H9 (cell line): ENCODE measurements around the gene MEG3. TPM values are rescaled to one million over a fixed set of nuclear protein-coding genes. Genes with fewer than 3 reads are reported as not detected.
"Not testable (repeated sequence)": the region's sequence is repeated elsewhere in the genome, so short reads cannot be mapped to it uniquely, and the experiment has no call there.

Source experiments
- DNase-seq: peaks from one replicate; pipeline ENCODE4 v3.0.0-alpha.2; 2017
- H2AFZ ChIP-seq: one replicate; pipeline ENCODE4 v1.6.1; 2013; ENCODE audit warnings: mild to moderate bottlenecking, low read length, control low read depth, moderate library complexity
- H2AK5ac ChIP-seq: 2 replicates; pipeline ENCODE4 v1.6.1; 2013; ENCODE audit warnings: low read length, control low read depth, mixed read lengths; ENCODE audit not compliant: insufficient read length
- H2BK120ac ChIP-seq: one replicate; pipeline ENCODE4 v1.6.1; 2013; ENCODE audit warnings: low read depth, mild to moderate bottlenecking, low read length, control low read depth, inconsistent platforms; ENCODE audit not compliant: poor library complexity, severe bottlenecking
- H2BK12ac ChIP-seq: 2 replicates; pipeline ENCODE4 v1.6.1; 2013; ENCODE audit warnings: low read length, control low read depth, mixed read lengths, low read depth; ENCODE audit not compliant: insufficient read length
- H2BK15ac ChIP-seq: 2 replicates; pipeline ENCODE4 v1.6.1; 2013; ENCODE audit warnings: low read depth, low read length, control low read depth
- H2BK20ac ChIP-seq: one replicate; pipeline ENCODE4 v1.6.1; 2013; ENCODE audit warnings: low read depth, mild to moderate bottlenecking, low read length, control low read depth, inconsistent platforms; ENCODE audit not compliant: poor library complexity, severe bottlenecking
- H2BK5ac ChIP-seq: 2 replicates; pipeline ENCODE4 v1.6.1; 2013; ENCODE audit warnings: low read length, control low read depth, mixed read lengths; ENCODE audit not compliant: insufficient read length
- H3K14ac ChIP-seq: 2 replicates; pipeline ENCODE4 v1.6.1; 2013; ENCODE audit warnings: low read length, control low read depth; ENCODE audit not compliant: insufficient read depth
- H3K18ac ChIP-seq: 2 replicates; pipeline ENCODE4 v1.6.1; 2013; ENCODE audit warnings: low read depth, mild to moderate bottlenecking, mixed read lengths, low read length, control low read depth; ENCODE audit not compliant: insufficient read length
- H3K23ac ChIP-seq: 2 replicates; pipeline ENCODE4 v1.6.1; 2013; ENCODE audit warnings: low read length, control low read depth, mixed read lengths, low read depth; ENCODE audit not compliant: insufficient read length
- H3K23me2 ChIP-seq: 2 replicates; pipeline ENCODE4 v1.6.1; 2013; ENCODE audit warnings: low read depth, mild to moderate bottlenecking, mixed read lengths, low read length, control low read depth; ENCODE audit not compliant: insufficient read length, poor library complexity, severe bottlenecking
- H3K27ac ChIP-seq: 2 replicates; pipeline ENCODE4 v1.5.1; 2013; ENCODE audit warnings: low read length, control low read depth, mixed read lengths, low read depth; ENCODE audit not compliant: insufficient read length
- H3K27me3 ChIP-seq: 2 replicates; pipeline ENCODE4 v1.6.1; 2013; ENCODE audit warnings: low read length, control low read depth, inconsistent platforms; ENCODE audit not compliant: insufficient read depth
- H3K4ac ChIP-seq: 2 replicates; pipeline ENCODE4 v1.6.1; 2013; ENCODE audit warnings: low read depth, mild to moderate bottlenecking, control low read depth, inconsistent platforms, low read length, moderate library complexity
- H3K4me1 ChIP-seq: 2 replicates; pipeline ENCODE4 v1.6.1; 2013; ENCODE audit warnings: low read length, control low read depth, inconsistent platforms; ENCODE audit not compliant: insufficient read depth
- H3K4me2 ChIP-seq: 2 replicates; pipeline ENCODE4 v1.6.1; 2013; ENCODE audit warnings: low read length, control low read depth, mixed read lengths; ENCODE audit not compliant: insufficient read length, insufficient read depth
- H3K56ac ChIP-seq: 2 replicates; pipeline ENCODE4 v1.6.1; 2013; ENCODE audit warnings: low read depth, mild to moderate bottlenecking, mixed read lengths, low read length, control low read depth; ENCODE audit not compliant: insufficient read length
- H3K79me1 ChIP-seq: 2 replicates; pipeline ENCODE4 v1.6.1; 2013; ENCODE audit warnings: low read depth, mild to moderate bottlenecking, moderate library complexity, low read length, control low read depth, inconsistent platforms; ENCODE audit not compliant: insufficient read depth, poor library complexity, severe bottlenecking
- H3K79me2 ChIP-seq: 2 replicates; pipeline ENCODE4 v1.6.1; 2013; ENCODE audit warnings: low read length, control low read depth, inconsistent platforms; ENCODE audit not compliant: insufficient read depth
- H3K9ac ChIP-seq: 2 replicates; pipeline ENCODE4 v1.6.1; 2013; ENCODE audit warnings: low read length, control low read depth, mixed read lengths; ENCODE audit not compliant: insufficient read length; ENCODE audit errors: extremely low read depth
- H3K9me3 ChIP-seq: one replicate; pipeline ENCODE4 v1.6.1; 2013; ENCODE audit warnings: low read depth, low read length, inconsistent platforms; ENCODE audit not compliant: control insufficient read depth
- H3T11ph ChIP-seq: one replicate; pipeline ENCODE4 v1.6.1; 2013; ENCODE audit warnings: mild to moderate bottlenecking, low read length, control low read depth, inconsistent platforms
- H4K20me1 ChIP-seq: one replicate; pipeline ENCODE4 v1.6.1; 2013; ENCODE audit not compliant: control insufficient read depth, insufficient read length, insufficient read depth
- H4K5ac ChIP-seq: 2 replicates; pipeline ENCODE4 v1.6.1; 2013; ENCODE audit warnings: low read depth, mild to moderate bottlenecking, mixed read lengths, low read length, control low read depth; ENCODE audit not compliant: insufficient read length
- H4K8ac ChIP-seq: replicated peaks from 2 replicates; pipeline ENCODE4 v1.6.1; 2013; ENCODE audit warnings: low read length, control low read depth, mixed read lengths, low read depth; ENCODE audit not compliant: insufficient read length
- H4K91ac ChIP-seq: 2 replicates; pipeline ENCODE4 v1.6.1; 2013; ENCODE audit warnings: low read depth, mild to moderate bottlenecking, moderate library complexity, mixed read lengths, low read length, control low read depth; ENCODE audit not compliant: insufficient read length
- H3K27ac Mint-ChIP-seq, 3 experiments: 2 replicates in 2 of 3; 3 replicates in 1 of 3; pipeline ENCODE4 v1.8.0; 2020 to 2021; ENCODE audit warnings: mixed read lengths in 3 of 3, mild to moderate bottlenecking in 1 of 3, moderate library complexity in 1 of 3
- H3K27me3 Mint-ChIP-seq: 2 replicates; pipeline ENCODE4 v1.8.0; 2021; ENCODE audit warnings: low read depth, mild to moderate bottlenecking, moderate library complexity, mixed read lengths
- H3K36me3 Mint-ChIP-seq, 3 experiments: 2 replicates in 2 of 3; 3 replicates in 1 of 3; pipeline ENCODE4 v1.8.0; 2020 to 2021; ENCODE audit warnings: low read depth in 3 of 3, mixed read lengths in 3 of 3; ENCODE audit not compliant: insufficient read depth in 1 of 3
- H3K4me1 Mint-ChIP-seq, 2 experiments: 2 replicates each; pipeline ENCODE4 v1.8.0; 2020; ENCODE audit warnings: mixed read lengths in 2 of 2
- H3K4me3 Mint-ChIP-seq, 2 experiments: 2 replicates in 1 of 2; 3 replicates in 1 of 2; pipeline ENCODE4 v1.8.0; 2020 to 2021; ENCODE audit warnings: mild to moderate bottlenecking in 2 of 2, mixed read lengths in 2 of 2, moderate library complexity in 1 of 2
- H3K9me3 Mint-ChIP-seq, 2 experiments: 2 replicates in 1 of 2; 3 replicates in 1 of 2; pipeline ENCODE4 v1.8.0; 2020; ENCODE audit warnings: mild to moderate bottlenecking in 2 of 2, mixed read lengths in 2 of 2, moderate library complexity in 1 of 2
- CTCF ChIP-seq: fragments of 200-600 bp; sonication (generic); conservative IDR thresholded peaks from 3 replicates; pipeline ENCODE4 v1.8.0; 2021; ENCODE audit warnings: antibody characterized with exemption, mild to moderate bottlenecking
- WGBS: extraction: QIAGEN DNeasy Blood & Tissue Kit; methylation state at CpG from one replicate; pipeline ENCODE4 v1.1.7; 2013; ENCODE audit warnings: missing lambda C conversion rate, low lambda C conversion rate, mixed read lengths; ENCODE audit not compliant: insufficient read length; ENCODE audit errors: extremely low coverage; 5-methylcytosine and 5-hydroxymethylcytosine counted together
- total RNA-seq: library from RNA; stranded (reverse); gene quantifications from 2 replicates; pipeline ENCODE4 v1.2.1, GENCODE V29; 2021

Gene MEG3
- total RNA-seq, 1 experiment from 2014 or later, result 0.52 TPM

DNA sequence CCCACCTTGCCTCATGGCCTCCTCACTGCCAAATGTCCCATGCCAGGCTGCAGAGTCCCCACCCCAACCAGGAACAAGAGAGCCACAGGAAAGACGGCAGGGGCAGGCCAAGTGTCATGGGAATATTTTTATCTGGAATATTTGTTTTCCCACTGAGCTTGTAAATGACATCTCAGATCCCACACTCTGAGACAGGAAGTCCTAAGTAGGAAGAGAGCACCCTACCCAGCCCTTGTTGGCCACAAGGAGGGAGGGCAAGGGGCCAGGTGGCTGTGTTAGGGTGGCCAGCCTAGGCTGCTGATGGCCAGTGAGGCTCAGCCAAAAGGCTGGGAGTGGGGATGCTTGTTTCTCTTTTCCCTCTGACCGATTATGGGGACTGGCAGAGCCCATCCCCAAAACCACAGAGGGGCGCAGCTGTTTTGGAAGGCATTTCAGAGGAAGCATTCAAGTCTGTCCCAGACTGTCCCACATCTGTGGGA lies 7.7 kb upstream of the MEG3 start:
- Histone ChIP-seq H3K9ac (no peak overlapping the region), H2BK120ac (no peak overlapping the region), H3K79me2 (no peaks in the 10 kb centered on the region), H4K5ac (no peak overlapping the region), H3K23ac (no peak overlapping the region), H3K4me1 (no peaks in the 10 kb centered on the region; the same call in 1 of the 2 replicates), H3K4me2 (no peak overlapping the region), H2BK12ac (no peak overlapping the region), H3K27me3 (no peaks in the 10 kb centered on the region), H4K8ac (no peak overlapping the region), H4K20me1 (no peaks in the 10 kb centered on the region), H3K9me3 (no peaks in the 10 kb centered on the region), H2BK5ac (no peak overlapping the region), H2BK15ac (no peak overlapping the region), H3K23me2 (no peaks in the 10 kb centered on the region), H3K18ac (no peak overlapping the region), H2AK5ac (no peak overlapping the region), H3K79me1 (no peaks in the 10 kb centered on the region), H3K14ac (no peak overlapping the region), H3K27ac (no peak overlapping the region), H3K56ac (no peak overlapping the region), H4K91ac (no peak overlapping the region), H2BK20ac (no peak overlapping the region), H3T11ph (no peak overlapping the region), H2AFZ (no peak overlapping the region), H3K4ac (no peak overlapping the region)
- no peak overlapping the region for H3K4me3 Mint-ChIP-seq
- H3K27me3 Mint-ChIP-seq, result peaks cover 9% of the 10 kb centered on the region
- peak overlapping the region in 1 of 3 experiments; percentile 74; a peak in 1 of 7 replicates for H3K27ac Mint-ChIP-seq
- H3K9me3 Mint-ChIP-seq, result peaks cover 3% of the 10 kb centered on the region in 2 experiments; a peak in 4 of 5 replicates
- TF ChIP-seq CTCF, result no peak
- peaks cover 0 to 4% (median 0%) of the 10 kb centered on the region in 3 experiments; a peak in 3 of 7 replicates for H3K36me3 Mint-ChIP-seq
- DNase-seq, result no peak
- WGBS, result no CpG with 5 or more reads among the region's 3 CpGs
- peaks cover 22 to 25% of the 10 kb centered on the region in 2 experiments for H3K4me1 Mint-ChIP-seq

DNA sequence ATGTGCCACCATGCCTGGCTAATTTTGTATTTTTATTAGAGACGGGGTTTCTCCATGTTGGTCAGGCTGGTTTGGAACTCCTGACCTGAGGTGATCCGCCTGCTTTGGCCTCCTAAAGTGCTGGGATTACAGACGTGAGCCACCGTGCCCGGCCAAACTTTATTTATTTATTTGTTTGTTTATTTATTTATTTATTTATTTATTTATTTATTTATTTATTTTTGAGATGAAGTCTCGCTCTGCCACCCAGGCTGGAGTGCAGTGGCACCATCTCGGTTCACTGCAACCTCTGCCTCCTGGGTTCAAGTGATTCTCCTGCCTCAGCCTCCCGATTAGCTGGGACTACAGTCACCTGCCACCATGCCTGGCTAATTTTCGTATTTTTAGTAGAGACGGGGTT lies 7.0 kb upstream of the MEG3 start:
- not testable (repeated sequence) for H3K23ac ChIP-seq, H4K20me1 ChIP-seq, DNase-seq, H3K9me3 ChIP-seq, H3K27ac ChIP-seq, H3K9ac ChIP-seq, H3T11ph ChIP-seq, H2BK5ac ChIP-seq, H2AK5ac ChIP-seq, H2BK12ac ChIP-seq, H4K5ac ChIP-seq, H3K18ac ChIP-seq, H3K36me3 Mint-ChIP-seq, H3K9me3 Mint-ChIP-seq, H4K8ac ChIP-seq, H2BK15ac ChIP-seq, H3K4me3 Mint-ChIP-seq, H3K27ac Mint-ChIP-seq, H2BK20ac ChIP-seq, H3K23me2 ChIP-seq, H3K79me2 ChIP-seq, H2AFZ ChIP-seq, H3K4me1 ChIP-seq, H3K4me2 ChIP-seq, H3K27me3 ChIP-seq, H4K91ac ChIP-seq, H3K56ac ChIP-seq, H3K4ac ChIP-seq, H3K79me1 ChIP-seq, H3K14ac ChIP-seq, H2BK120ac ChIP-seq
- Mint-ChIP-seq H3K27me3 (peaks cover 11% of the 10 kb centered on the region), H3K4me1 (peaks cover 22 to 28% of the 10 kb centered on the region in 2 experiments)
- no CpG with 5 or more reads among the region's 10 CpGs for WGBS
